H1 (cell line): Measurements from ENCODE around the gene PTPN9. TPM values are rescaled to one million over a fixed set of nuclear protein-coding genes. Genes with fewer than 3 reads are reported as not detected.

Experiments used
- RBBP5 ChIP-seq: IDR thresholded peaks from 2 replicates; pipeline ENCODE4 v1.7.1; 2012; ENCODE audit warnings: low read depth, mild to moderate bottlenecking, inconsistent platforms, low read length, moderate library complexity, borderline replicate concordance
- polyA plus RNA-seq, 7 experiments: library from polyadenylated mRNA; depleted of rRNA in 3 of 7; stranded (reverse) in 5 of 7; unstranded in 2 of 7; fragments of >200 nt in 5 of 7; fragments of 200-250 nt in 2 of 7; gene quantifications; 1 replicate in 5 of 7; 2 replicates in 1 of 7; 4 replicates in 1 of 7; pipeline versions ENCODE4 v1.2.1 to v1.2.3, GENCODE V29; 2011 to 2013; ENCODE audit warnings: missing spikeins in 2 of 7, mixed read lengths in 2 of 7
- total RNA-seq: library from RNA; stranded (reverse); fragmentation: NEBNext Ultra II Directional; extraction: Animal tissue kit (Norgen Biotek cat#: 25700); gene quantifications from 2 replicates; pipeline ENCODE4 v1.2.1, GENCODE V29; 2021

PTPN9 gene
- total and polyA plus RNA-seq, 2 of the 8 experiments (the other 6 are each of a cell fraction or from before 2014, with no cell fraction given), result 46.6 to 57.4 TPM

GRCh38 chr15:75542386-75542797, 36.7 kb downstream of the PTPN9 start (continued):
- TF ChIP-seq RBBP5, result no peak
- TF ChIP-seq, all 59 proteins: peak for 0
